Thoracic aorta (tissue), 2 donors: ENCODE results near the gene HARS1. TPM values are rescaled to one million over a fixed set of nuclear protein-coding genes. Genes with fewer than 3 reads are reported as not detected.
A peak's percentile ranks its signal among the peaks of the same experiment; 100 is the strongest.

Source experiments
- ATAC-seq: fragments of 150-250 bp; one replicate; pipeline ENCODE4 v1.8.0; 2017; ENCODE audit warnings: low read depth; ENCODE audit not compliant: insufficient number of reproducible peaks, low FRiP score
- DNase-seq: peaks from one replicate; pipeline ENCODE4 v3.0.0-alpha.2; 2020; ENCODE audit warnings: low spot score
- H3K27ac ChIP-seq, 2 donors: fragments of 200-600 bp; sonication (generic); 1 replicate in 1 of 2; 2 replicates in 1 of 2; pipeline ENCODE4 v1.5.1; 2016; ENCODE audit warnings: mild to moderate bottlenecking in 2 of 2, moderate library complexity in 2 of 2
- H3K27me3 ChIP-seq: fragments of 200-600 bp; sonication (generic); replicated peaks from 2 replicates; pipeline ENCODE4 v1.6.0; 2016; ENCODE audit warnings: mild to moderate bottlenecking; ENCODE audit not compliant: insufficient read depth
- H3K36me3 ChIP-seq: fragments of 200-600 bp; sonication (generic); one replicate; pipeline ENCODE4 v1.5.1; 2016
- H3K4me1 ChIP-seq, 2 donors: fragments of 200-600 bp; sonication (generic); 1 replicate in 1 of 2; 2 replicates in 1 of 2; pipeline versions ENCODE4 v1.5.1 to v1.6.0; 2016; ENCODE audit warnings: low read depth in 2 of 2, mild to moderate bottlenecking in 1 of 2; ENCODE audit not compliant: control insufficient read depth in 1 of 2
- H3K4me3 ChIP-seq: fragments of 200-600 bp; sonication (generic); 2 replicates; pipeline ENCODE4 v1.5.1; 2016; ENCODE audit warnings: mild to moderate bottlenecking
- H3K9me3 ChIP-seq: fragments of 200-600 bp; sonication (generic); 2 replicates; pipeline ENCODE4 v1.5.1; 2016
- total RNA-seq, 2 donors: library from RNA; depleted of rRNA; stranded (reverse); fragments of >200 nt; gene quantifications; one replicate each; pipeline versions ENCODE4 v1.1.0 to v1.2.3, GENCODE V29; 2016
- TF ChIP-seq, protein P1 (sequence below): fragments of 200-600 bp; sonication (generic); IDR thresholded peaks from one replicate; pipeline ENCODE4 v1.5.1; 2019; ENCODE audit warnings: antibody characterized with exemption

Gene HARS1, protein sequence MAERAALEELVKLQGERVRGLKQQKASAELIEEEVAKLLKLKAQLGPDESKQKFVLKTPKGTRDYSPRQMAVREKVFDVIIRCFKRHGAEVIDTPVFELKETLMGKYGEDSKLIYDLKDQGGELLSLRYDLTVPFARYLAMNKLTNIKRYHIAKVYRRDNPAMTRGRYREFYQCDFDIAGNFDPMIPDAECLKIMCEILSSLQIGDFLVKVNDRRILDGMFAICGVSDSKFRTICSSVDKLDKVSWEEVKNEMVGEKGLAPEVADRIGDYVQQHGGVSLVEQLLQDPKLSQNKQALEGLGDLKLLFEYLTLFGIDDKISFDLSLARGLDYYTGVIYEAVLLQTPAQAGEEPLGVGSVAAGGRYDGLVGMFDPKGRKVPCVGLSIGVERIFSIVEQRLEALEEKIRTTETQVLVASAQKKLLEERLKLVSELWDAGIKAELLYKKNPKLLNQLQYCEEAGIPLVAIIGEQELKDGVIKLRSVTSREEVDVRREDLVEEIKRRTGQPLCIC
- total RNA-seq = 10 to 100 TPM; 46.4 to 68.2 TPM

DNA sequence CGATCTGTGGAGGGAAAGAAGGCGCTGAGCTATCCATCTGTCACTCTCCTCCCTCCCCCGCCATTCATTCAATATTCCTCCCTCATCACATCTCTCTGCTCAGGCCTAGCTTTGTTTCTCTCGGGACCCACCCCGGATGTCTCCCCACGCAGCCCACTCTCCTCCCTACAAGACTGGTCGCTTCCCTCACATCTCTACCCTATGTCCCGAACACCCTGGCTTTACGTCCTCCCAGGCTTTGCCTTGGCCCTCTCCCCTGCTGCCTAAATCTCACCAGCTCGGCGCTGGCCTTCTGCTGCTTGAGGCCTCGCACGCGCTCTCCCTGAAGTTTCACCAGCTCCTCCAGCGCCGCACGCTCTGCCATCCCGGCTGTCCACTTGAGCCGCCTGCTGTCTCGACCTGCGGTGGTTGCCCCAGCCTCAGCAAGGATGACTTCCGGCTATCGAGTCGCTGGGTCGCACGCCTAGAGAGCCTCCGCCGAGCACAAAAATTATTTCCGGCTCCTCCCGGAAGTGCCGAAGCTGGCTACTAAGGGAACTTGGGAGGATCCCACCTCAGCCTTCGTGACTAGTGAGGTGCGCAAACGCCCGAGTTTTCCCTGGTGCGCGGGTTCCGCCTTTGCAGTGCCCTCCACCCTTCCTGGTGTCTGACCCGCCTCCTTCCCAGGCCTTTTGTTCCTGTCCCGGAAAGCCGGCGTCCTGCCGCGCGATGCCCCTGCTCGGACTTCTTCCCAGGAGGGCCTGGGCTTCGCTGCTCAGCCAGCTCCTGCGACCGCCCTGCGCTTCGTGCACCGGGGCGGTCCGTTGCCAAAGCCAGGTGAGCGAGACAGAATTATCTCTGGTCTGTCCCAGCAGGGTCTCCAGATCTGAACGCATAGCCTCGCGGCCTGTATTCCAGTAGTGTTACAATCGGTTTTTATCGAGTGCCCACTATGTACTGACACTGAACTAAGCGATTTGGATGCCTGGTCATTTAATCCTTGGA lies at the start of gene HARS1, which contains the start of gene HARS2:
TSS of gene HARS1 (minus strand) at position 430 of the 984 bp plus-strand sequence. CDS start at position 364, 66 bp downstream.
TSS of gene HARS2 (plus strand) at position 515 of the 984 bp plus-strand sequence. CDS start at position 709, 194 bp downstream.
- Histone ChIP-seq H3K36me3 (peaks cover 32% of the 10 kb centered on the region), H3K27me3 (no peaks in the 10 kb centered on the region), H3K27ac (peak within 1 kb of the TSS; percentile 71 to 81), H3K4me3 (peak within 1 kb of the TSS; percentile 85), H3K4me1 (peaks cover 12 to 30% of the 10 kb centered on the region in 2 donors), H3K9me3 (no peaks in the 10 kb centered on the region)
- DNase-seq (peak; percentile 74), ATAC-seq (peak; percentile 92)
- TF ChIP-seq, protein P1, sequence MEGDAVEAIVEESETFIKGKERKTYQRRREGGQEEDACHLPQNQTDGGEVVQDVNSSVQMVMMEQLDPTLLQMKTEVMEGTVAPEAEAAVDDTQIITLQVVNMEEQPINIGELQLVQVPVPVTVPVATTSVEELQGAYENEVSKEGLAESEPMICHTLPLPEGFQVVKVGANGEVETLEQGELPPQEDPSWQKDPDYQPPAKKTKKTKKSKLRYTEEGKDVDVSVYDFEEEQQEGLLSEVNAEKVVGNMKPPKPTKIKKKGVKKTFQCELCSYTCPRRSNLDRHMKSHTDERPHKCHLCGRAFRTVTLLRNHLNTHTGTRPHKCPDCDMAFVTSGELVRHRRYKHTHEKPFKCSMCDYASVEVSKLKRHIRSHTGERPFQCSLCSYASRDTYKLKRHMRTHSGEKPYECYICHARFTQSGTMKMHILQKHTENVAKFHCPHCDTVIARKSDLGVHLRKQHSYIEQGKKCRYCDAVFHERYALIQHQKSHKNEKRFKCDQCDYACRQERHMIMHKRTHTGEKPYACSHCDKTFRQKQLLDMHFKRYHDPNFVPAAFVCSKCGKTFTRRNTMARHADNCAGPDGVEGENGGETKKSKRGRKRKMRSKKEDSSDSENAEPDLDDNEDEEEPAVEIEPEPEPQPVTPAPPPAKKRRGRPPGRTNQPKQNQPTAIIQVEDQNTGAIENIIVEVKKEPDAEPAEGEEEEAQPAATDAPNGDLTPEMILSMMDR = no peak

DNA sequence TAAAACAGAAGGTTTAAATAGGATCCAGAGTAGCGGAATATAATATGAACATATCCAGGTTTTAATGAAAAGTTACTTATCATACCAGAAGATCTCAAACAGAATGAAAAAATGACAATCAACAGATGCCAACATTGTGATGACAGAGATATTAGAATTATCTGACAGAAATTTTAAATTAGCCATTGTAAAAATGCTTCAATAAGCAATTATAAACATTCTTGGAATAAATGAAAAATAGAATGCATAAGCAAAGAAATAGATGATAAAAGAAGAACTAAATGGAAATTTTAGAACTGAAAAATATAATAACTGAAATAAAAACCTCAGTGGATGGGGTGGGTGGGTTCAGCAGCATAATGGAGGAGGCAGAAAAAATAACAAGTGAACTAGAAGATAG lies 46.3 kb upstream of the HARS1 start:
- Histone ChIP-seq H3K9me3 (no peaks in the 10 kb centered on the region), H3K36me3 (no peaks in the 10 kb centered on the region), H3K4me1 (no peaks in the 10 kb centered on the region), H3K4me3 (no peak overlapping the region), H3K27me3 (no peaks in the 10 kb centered on the region), H3K27ac (no peak overlapping the region)
- ATAC-seq = no peak
- TF ChIP-seq, protein P1 = no peak
- DNase-seq = no peak

DNA sequence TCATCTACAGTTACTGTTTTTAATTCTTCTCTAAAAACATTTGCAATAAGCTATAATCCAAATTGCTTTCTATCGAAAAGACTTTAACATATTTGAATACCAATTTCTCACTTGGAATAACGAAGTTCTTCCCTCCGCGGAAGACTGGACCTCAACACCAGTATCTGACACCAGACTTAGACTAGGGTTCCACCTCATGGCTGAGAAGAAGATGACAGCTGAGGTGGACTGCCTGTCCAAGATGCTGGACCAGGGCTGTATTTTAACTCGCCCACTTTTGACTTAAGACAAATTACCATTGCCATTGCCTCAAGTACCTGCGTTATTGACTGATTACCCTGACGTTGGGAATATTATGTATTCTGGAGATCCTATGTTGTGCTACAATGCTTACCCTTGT lies 43.2 kb upstream of the HARS1 start:
- no peaks in the 10 kb centered on the region for H3K9me3 ChIP-seq
- TF ChIP-seq, protein P1 = peak; percentile 35
- ATAC-seq (no peak), DNase-seq (no peak)
- H3K4me1 ChIP-seq = no peaks in the 10 kb centered on the region
- no peaks in the 10 kb centered on the region for H3K36me3 ChIP-seq
- no peaks in the 10 kb centered on the region for H3K27me3 ChIP-seq
- H3K4me3 ChIP-seq = no peak overlapping the region
- no peak overlapping the region for H3K27ac ChIP-seq

- no peaks in the 10 kb centered on the region for H3K27me3 ChIP-seq
- no peak for ATAC-seq
- H3K36me3 ChIP-seq = no peaks in the 10 kb centered on the region
- TF ChIP-seq, protein P1 = no peak
- H3K9me3 ChIP-seq = no peaks in the 10 kb centered on the region
- no peak overlapping the region for H3K4me3 ChIP-seq
- H3K27ac ChIP-seq = no peak overlapping the region
- DNase-seq = no peak
- H3K4me1 ChIP-seq = no peaks in the 10 kb centered on the region
Measured at GRCh38 chr5:140733098-140733497, 41.9 kb upstream of the HARS1 start.
